Measurements from ENCODE around the gene CCSER1.
"Not testable (repeated sequence)": the region's sequence is repeated elsewhere in the genome, so short reads cannot be mapped to it uniquely, and the experiment has no call there.

The CCSER1 gene

GRCh38 chr4:90476019-90476418 is 348.8 kb downstream of the CCSER1 start:
- H3K4me3 ChIP-seq (ENCODE audit: insufficient read depth, low read length, poor library complexity, severe bottlenecking) = no peak overlapping the region
- TF ChIP-seq EZH2phosphoT487 (conservative IDR thresholded peaks at IDR 0.05; ENCODE audit: low read length) (no peak), CTCF (IDR thresholded peaks at IDR 0.05; ENCODE audit: insufficient read depth, low read length, poor library complexity, severe bottlenecking) (no peak)

DNA sequence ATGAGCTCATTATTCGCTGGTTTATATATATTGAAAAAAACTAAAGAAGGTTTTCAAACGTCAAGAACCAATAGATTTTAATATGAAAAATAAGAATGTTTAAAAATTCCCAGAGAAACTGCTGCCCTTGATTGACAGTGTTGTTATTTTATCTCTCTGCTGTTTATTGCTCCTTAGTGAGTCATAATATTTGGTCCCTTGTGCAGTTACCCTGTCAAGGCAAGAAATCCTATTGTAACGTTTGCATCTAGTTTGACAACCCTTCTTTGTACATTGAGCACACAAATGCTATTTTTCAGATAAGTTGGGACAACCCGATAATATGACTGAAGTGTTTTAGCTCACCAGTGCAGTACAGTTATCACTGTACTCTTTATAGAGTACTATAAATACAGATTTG is 349.4 kb downstream of the CCSER1 start:
- TF ChIP-seq EZH2phosphoT487 (conservative IDR thresholded peaks at IDR 0.05; ENCODE audit: low read length) (no peak), CTCF (IDR thresholded peaks at IDR 0.05; ENCODE audit: insufficient read depth, low read length, poor library complexity, severe bottlenecking) (no peak)
- H3K4me2 ChIP-seq (ENCODE audit: low read depth, low read length, poor library complexity, severe bottlenecking) = no peak overlapping the region
- H3K9ac ChIP-seq (ENCODE audit: low read length) = no peak overlapping the region
- no peaks in the 10 kb centered on the region for H3K79me2 ChIP-seq (ENCODE audit: insufficient read depth, low read length)
- H3K4me3 ChIP-seq (ENCODE audit: insufficient read depth, low read length, poor library complexity, severe bottlenecking) = no peak overlapping the region
- H3K36me3 ChIP-seq (ENCODE audit: low read length) = no peaks in the 10 kb centered on the region
- H3F3A ChIP-seq (ENCODE audit: insufficient read depth) = no peaks in the 10 kb centered on the region
- H3K9me3 ChIP-seq (ENCODE audit: insufficient read depth, low read length) = no peaks in the 10 kb centered on the region
- no peaks in the 10 kb centered on the region for H3K9me2 ChIP-seq (replicated peaks; ENCODE audit: insufficient read depth, low read length)
- H2AFZ ChIP-seq (ENCODE audit: low read depth, low read length, severe bottlenecking) = no peak overlapping the region
- H4K20me1 ChIP-seq (ENCODE audit: low read depth, low read length) = no peaks in the 10 kb centered on the region
- no peak overlapping the region for H3K27ac ChIP-seq (ENCODE audit: low read depth, low read length)
- no peaks in the 10 kb centered on the region for H3K27me3 ChIP-seq (ENCODE audit: low read length)

More at GRCh38 chr4:90476019-90476418, 348.8 kb downstream of the CCSER1 start:
- no peaks in the 10 kb centered on the region for H3K36me3 ChIP-seq (ENCODE audit: low read length)
- H4K20me1 ChIP-seq (ENCODE audit: low read depth, low read length) = no peaks in the 10 kb centered on the region
- H3K4me2 ChIP-seq (ENCODE audit: low read depth, low read length, poor library complexity, severe bottlenecking) = no peak overlapping the region
- no peaks in the 10 kb centered on the region for H3K9me3 ChIP-seq (ENCODE audit: insufficient read depth, low read length)
- no peaks in the 10 kb centered on the region for H3F3A ChIP-seq (ENCODE audit: insufficient read depth)
- no peaks in the 10 kb centered on the region for H3K9me2 ChIP-seq (replicated peaks; ENCODE audit: insufficient read depth, low read length)
- H3K9ac ChIP-seq (ENCODE audit: low read length) = no peak overlapping the region
- H3K79me2 ChIP-seq (ENCODE audit: insufficient read depth, low read length) = no peaks in the 10 kb centered on the region
- H3K27ac ChIP-seq (ENCODE audit: low read depth, low read length) = no peak overlapping the region
- no peak overlapping the region for H2AFZ ChIP-seq (ENCODE audit: low read depth, low read length, severe bottlenecking)
- H3K27me3 ChIP-seq (ENCODE audit: low read length) = no peaks in the 10 kb centered on the region

GRCh38 chr4:90484894-90485293 is 357.7 kb downstream of the CCSER1 start:
- not testable (repeated sequence) for H3K9me3 ChIP-seq (ENCODE audit: insufficient read depth, low read length); H3K79me2 ChIP-seq (ENCODE audit: insufficient read depth, low read length); H3K4me3 ChIP-seq (ENCODE audit: insufficient read depth, low read length, poor library complexity, severe bottlenecking); H2AFZ ChIP-seq (ENCODE audit: low read depth, low read length, severe bottlenecking); H3K4me2 ChIP-seq (ENCODE audit: low read depth, low read length, poor library complexity, severe bottlenecking); H3K36me3 ChIP-seq (ENCODE audit: low read length); H3K27ac ChIP-seq (ENCODE audit: low read depth, low read length); H3K9ac ChIP-seq (ENCODE audit: low read length); H4K20me1 ChIP-seq (ENCODE audit: low read depth, low read length); H3F3A ChIP-seq (ENCODE audit: insufficient read depth); H3K9me2 ChIP-seq (replicated peaks; ENCODE audit: insufficient read depth, low read length); H3K27me3 ChIP-seq (ENCODE audit: low read length)

- no peaks in the 10 kb centered on the region for H3K79me2 ChIP-seq (ENCODE audit: insufficient read depth, low read length)
- no peak overlapping the region for H3K27ac ChIP-seq (ENCODE audit: low read depth, low read length)
- H3K9me3 ChIP-seq (ENCODE audit: insufficient read depth, low read length) = no peaks in the 10 kb centered on the region
- H3K4me3 ChIP-seq (ENCODE audit: insufficient read depth, low read length, poor library complexity, severe bottlenecking) = no peak overlapping the region
- no peaks in the 10 kb centered on the region for H3K27me3 ChIP-seq (ENCODE audit: low read length)
- H4K20me1 ChIP-seq (ENCODE audit: low read depth, low read length) = no peaks in the 10 kb centered on the region
- H3F3A ChIP-seq (ENCODE audit: insufficient read depth) = no peaks in the 10 kb centered on the region
- H3K4me2 ChIP-seq (ENCODE audit: low read depth, low read length, poor library complexity, severe bottlenecking) = no peak overlapping the region
- TF ChIP-seq EZH2phosphoT487 (conservative IDR thresholded peaks at IDR 0.05; ENCODE audit: low read length) (no peak), CTCF (IDR thresholded peaks at IDR 0.05; ENCODE audit: insufficient read depth, low read length, poor library complexity, severe bottlenecking) (no peak)
- H3K9me2 ChIP-seq (replicated peaks; ENCODE audit: insufficient read depth, low read length) = no peaks in the 10 kb centered on the region
- H3K36me3 ChIP-seq (ENCODE audit: low read length) = no peaks in the 10 kb centered on the region
- no peak overlapping the region for H2AFZ ChIP-seq (ENCODE audit: low read depth, low read length, severe bottlenecking)
- H3K9ac ChIP-seq (ENCODE audit: low read length) = no peak overlapping the region
Measured at GRCh38 chr4:90486346-90486745, 359.2 kb downstream of the CCSER1 start.

Data from SU-DHL-6 (cell line).